GM18517 (cell line): ENCODE data around the gene CHMP1B.
"Not testable (repeated sequence)": the region's sequence is repeated elsewhere in the genome, so short reads cannot be mapped to it uniquely, and the experiment has no call there.

ENCODE experiments used
- ATAC-seq: cut with Tn5 transposase; IDR thresholded peaks from one replicate; pipeline ENCODE4 v1.9.1; 2021; ENCODE audit warnings: mild to moderate bottlenecking, moderate library complexity; ENCODE audit not compliant: unreplicated experiment

The CHMP1B gene

GRCh38 chr18:11866764-11867163 lies 15.6 kb downstream of the CHMP1B start:
- ATAC-seq, result no peak

- ATAC-seq, result no peak
Measured at GRCh38 chr18:11868230-11868629, 17.0 kb downstream of the CHMP1B start.

GRCh38 chr18:11871501-11871900 lies 20.3 kb downstream of the CHMP1B start:
- ATAC-seq, result no peak

- ATAC-seq, result no peak
Measured at GRCh38 chr18:11872479-11873136, 21.4 kb downstream of the CHMP1B start.

GRCh38 chr18:11873670-11874340 lies 22.6 kb downstream of the CHMP1B start:
- ATAC-seq, result no peak

GRCh38 chr18:11874676-11875075 lies 23.5 kb downstream of the CHMP1B start:
- ATAC-seq, result no peak

- ATAC-seq, result no peak
Measured at GRCh38 chr18:11877497-11878135, 26.4 kb downstream of the CHMP1B start.

GRCh38 chr18:11880586-11881304 lies 29.5 kb downstream of the CHMP1B start:
- ATAC-seq, result no peak

GRCh38 chr18:11882636-11883035 lies 31.4 kb downstream of the CHMP1B start:
- no peak for ATAC-seq

- ATAC-seq, result peak; percentile 86
Measured at GRCh38 chr18:11883153-11883552, 31.9 kb downstream of the CHMP1B start.

- ATAC-seq, result no peak
Measured at GRCh38 chr18:11884396-11885030, 33.3 kb downstream of the CHMP1B start.

- ATAC-seq, result no peak
Measured at GRCh38 chr18:11885278-11885947, 34.2 kb downstream of the CHMP1B start.

GRCh38 chr18:11886577-11887110 lies 35.4 kb downstream of the CHMP1B start:
- no peak for ATAC-seq

GRCh38 chr18:11887328-11888128 lies 36.3 kb downstream of the CHMP1B start:
- ATAC-seq, result no peak

- no peak for ATAC-seq
Measured at GRCh38 chr18:11888726-11889125, 37.5 kb downstream of the CHMP1B start.

- no peak for ATAC-seq
Measured at GRCh38 chr18:11889284-11889683, 38.1 kb downstream of the CHMP1B start.

GRCh38 chr18:11891737-11892136 lies 40.5 kb downstream of the CHMP1B start:
- no peak for ATAC-seq

- not testable (repeated sequence) for ATAC-seq
Measured at GRCh38 chr18:11892438-11892837, 41.2 kb downstream of the CHMP1B start.

GRCh38 chr18:11897781-11898180 lies 46.6 kb downstream of the CHMP1B start:
- ATAC-seq, result no peak
